Gastrocnemius medialis (tissue), 4 donors: Measurements from ENCODE around the gene VOPP1.
A peak's percentile ranks its signal among the peaks of the same experiment; 100 is the strongest.

Source experiments
- POLR2A ChIP-seq, 2 donors: fragments of 450-650 bp; IDR thresholded peaks; one replicate each; pipeline ENCODE4 v1.6.1; 2017; ENCODE audit warnings: antibody characterized with exemption in 2 of 2, mild to moderate bottlenecking in 2 of 2, moderate library complexity in 2 of 2
- TF ChIP-seq, protein P1 (sequence below), 5 experiments: fragments of 450-650 bp in 3 of 5; fragments of 200-600 bp in 2 of 5; sonication (generic) in 2 of 5; IDR thresholded peaks in 4 of 5; conservative IDR thresholded peaks in 1 of 5; 1 replicate in 4 of 5; 2 replicates in 1 of 5; pipeline ENCODE4 v1.5.1; 2016 to 2019; ENCODE audit warnings: antibody characterized with exemption in 5 of 5, mild to moderate bottlenecking in 3 of 5, moderate library complexity in 3 of 5

- TF ChIP-seq POLR2A (IDR thresholded peaks at IDR 0.05), result peak in 1 of 2 donors; percentile 53
- TF ChIP-seq, protein P1, sequence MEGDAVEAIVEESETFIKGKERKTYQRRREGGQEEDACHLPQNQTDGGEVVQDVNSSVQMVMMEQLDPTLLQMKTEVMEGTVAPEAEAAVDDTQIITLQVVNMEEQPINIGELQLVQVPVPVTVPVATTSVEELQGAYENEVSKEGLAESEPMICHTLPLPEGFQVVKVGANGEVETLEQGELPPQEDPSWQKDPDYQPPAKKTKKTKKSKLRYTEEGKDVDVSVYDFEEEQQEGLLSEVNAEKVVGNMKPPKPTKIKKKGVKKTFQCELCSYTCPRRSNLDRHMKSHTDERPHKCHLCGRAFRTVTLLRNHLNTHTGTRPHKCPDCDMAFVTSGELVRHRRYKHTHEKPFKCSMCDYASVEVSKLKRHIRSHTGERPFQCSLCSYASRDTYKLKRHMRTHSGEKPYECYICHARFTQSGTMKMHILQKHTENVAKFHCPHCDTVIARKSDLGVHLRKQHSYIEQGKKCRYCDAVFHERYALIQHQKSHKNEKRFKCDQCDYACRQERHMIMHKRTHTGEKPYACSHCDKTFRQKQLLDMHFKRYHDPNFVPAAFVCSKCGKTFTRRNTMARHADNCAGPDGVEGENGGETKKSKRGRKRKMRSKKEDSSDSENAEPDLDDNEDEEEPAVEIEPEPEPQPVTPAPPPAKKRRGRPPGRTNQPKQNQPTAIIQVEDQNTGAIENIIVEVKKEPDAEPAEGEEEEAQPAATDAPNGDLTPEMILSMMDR (IDR thresholded peaks at IDR 0.05 in 4 of 5, conservative IDR thresholded peaks at IDR 0.05 in 1 of 5), result no peak
Measured at GRCh38 chr7:55515569-55516279, 56.6 kb downstream of the VOPP1 start.
